GM18870 (cell line): Measurements from ENCODE around the gene C4BPB.
"Not testable (repeated sequence)": the region's sequence is repeated elsewhere in the genome, so short reads cannot be mapped to it uniquely, and the experiment has no call there.

Source experiments
- ATAC-seq: cut with Tn5 transposase; IDR thresholded peaks from one replicate; pipeline ENCODE4 v1.9.1; 2021; ENCODE audit warnings: moderate library complexity; ENCODE audit not compliant: unreplicated experiment

Gene C4BPB

GRCh38 chr1:207088701-207089626, at the start of gene C4BPB:
C4BPB (plus strand) TSS chr1:207088860; CDS start chr1:207089532, 672 bp downstream.
- ATAC-seq = peak; percentile 56

GRCh38 chr1:207039380-207040180, 49.1 kb upstream of the C4BPB start:
- ATAC-seq = no peak

GRCh38 chr1:207040181-207040533, 48.5 kb upstream of the C4BPB start:
- no peak for ATAC-seq

DNA sequence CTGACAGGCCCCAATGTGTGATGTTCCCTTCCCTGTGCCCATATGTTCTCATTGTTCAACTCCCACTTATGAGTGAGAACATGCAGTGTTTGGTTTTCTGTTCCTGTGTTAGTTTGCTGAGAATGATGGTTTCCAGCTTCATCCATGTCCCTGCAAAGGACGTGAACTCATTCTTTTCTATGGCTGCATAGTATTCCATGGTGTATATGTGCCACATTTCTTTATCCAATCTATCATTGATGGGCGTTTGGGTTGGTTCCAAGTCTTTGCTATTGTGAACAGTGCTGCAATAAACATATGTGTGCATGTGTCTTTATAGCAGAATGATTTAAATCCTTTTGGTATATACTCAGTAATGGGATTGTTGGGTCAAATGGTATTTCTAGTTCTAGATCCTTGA, 47.3 kb upstream of the C4BPB start:
- ATAC-seq = not testable (repeated sequence)

- no peak for ATAC-seq
Observed at GRCh38 chr1:207045453-207045852, 43.2 kb upstream of the C4BPB start.

- no peak for ATAC-seq
Observed at GRCh38 chr1:207047505-207047904, 41.2 kb upstream of the C4BPB start.

- no peak for ATAC-seq
Observed at GRCh38 chr1:207048041-207048440, 40.6 kb upstream of the C4BPB start.

- ATAC-seq = no peak
Observed at GRCh38 chr1:207049054-207049453, 39.6 kb upstream of the C4BPB start.

- no peak for ATAC-seq
Observed at GRCh38 chr1:207049514-207049913, 39.1 kb upstream of the C4BPB start.

DNA sequence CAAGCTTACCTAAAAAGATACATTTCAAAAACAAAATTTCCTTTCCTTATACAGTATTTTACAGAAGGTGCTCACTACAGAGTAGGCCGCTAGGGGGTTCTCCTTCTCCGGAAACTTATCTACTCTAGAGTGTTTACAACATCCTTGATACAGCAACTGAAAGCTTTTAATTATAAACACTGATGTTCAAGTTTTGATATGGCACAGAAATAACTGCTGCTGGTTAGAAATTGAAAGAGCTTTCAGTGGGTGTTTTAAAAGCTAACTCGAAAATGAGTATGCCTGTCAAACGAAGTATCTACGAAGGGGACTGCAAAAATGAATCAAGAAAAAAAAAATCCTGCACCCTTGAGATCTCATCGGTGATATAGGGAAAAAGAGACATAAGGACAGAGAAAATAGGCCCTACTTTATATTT, 38.7 kb upstream of the C4BPB start:
- peak; percentile 30 for ATAC-seq

DNA sequence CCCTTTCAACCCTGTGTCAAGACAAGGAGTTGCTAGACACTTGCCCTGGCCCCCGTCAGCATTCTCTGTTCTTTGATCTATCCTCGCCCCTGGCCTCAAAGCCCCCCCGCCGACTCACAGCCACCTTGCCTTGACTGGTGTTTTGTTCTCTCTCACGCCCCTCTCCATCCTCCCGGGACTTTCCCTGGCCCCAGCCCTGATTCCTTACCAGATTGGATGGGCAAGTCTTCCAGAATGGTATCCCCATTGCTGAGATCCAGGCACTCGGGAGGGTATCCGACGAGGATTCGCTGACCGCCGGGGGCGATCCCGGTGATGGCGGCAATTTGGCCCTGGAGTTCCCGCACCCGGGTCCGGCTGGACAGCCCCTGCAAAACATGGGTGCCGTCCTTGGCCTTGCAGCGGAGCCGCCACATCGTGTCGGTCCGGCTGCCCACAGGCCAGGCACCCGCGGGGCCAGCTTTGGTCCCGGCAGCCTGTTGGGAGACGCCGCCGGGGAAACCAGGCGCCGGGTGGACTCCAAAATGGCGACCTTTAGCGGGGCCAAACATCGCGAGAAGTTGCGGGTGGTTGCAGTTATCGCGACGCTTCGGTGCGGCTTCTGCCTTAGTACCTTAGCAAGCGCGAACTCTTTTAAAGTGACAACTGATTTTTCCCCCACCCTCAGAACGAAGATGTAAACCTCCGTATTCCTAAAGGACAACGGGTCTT, 38.0 kb upstream of the C4BPB start:
- no peak for ATAC-seq

- ATAC-seq = no peak
Observed at GRCh38 chr1:207051191-207051943, 37.3 kb upstream of the C4BPB start, which contains the start of gene YOD1. YOD1 (minus strand) TSS chr1:207051208; CDS start chr1:207051030, 178 bp downstream.

- peak; percentile 59 for ATAC-seq
Observed at GRCh38 chr1:207052911-207053769, 35.5 kb upstream of the C4BPB start, which contains the start of gene PFKFB2. PFKFB2 (plus strand) TSS chr1:207053275; CDS start chr1:207054718, 1,443 bp downstream.

- no peak for ATAC-seq
Observed at GRCh38 chr1:207054491-207054890, 34.2 kb upstream of the C4BPB start.

DNA sequence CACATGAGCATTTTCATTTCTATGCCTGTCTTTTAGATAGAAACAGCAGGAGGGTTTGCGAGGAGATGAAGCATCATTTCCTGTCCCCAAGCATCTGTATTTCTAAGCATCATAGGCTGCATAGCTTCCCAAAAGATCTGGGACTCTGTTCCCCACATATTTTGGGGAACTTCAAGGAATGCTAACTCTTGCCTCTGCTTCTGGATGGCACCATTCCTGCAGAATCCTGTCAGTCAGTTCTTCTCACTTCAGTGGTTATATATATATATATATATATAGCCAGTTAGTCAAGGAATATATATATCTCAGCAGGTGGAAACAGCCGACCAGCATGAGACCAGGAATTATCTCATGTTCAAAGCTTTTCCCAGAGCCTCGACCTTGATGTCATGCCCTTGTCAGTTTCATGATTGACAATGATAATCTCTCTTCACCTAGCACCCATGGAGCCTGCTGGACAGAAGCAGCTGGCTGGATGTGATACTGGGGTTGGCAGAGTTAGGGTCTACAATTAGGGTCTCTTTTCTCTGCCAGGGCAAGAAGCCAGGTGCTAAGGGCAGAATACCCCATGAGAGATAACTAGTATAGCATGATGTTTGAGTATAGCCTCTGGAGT, 33.2 kb upstream of the C4BPB start:
- ATAC-seq = no peak

DNA sequence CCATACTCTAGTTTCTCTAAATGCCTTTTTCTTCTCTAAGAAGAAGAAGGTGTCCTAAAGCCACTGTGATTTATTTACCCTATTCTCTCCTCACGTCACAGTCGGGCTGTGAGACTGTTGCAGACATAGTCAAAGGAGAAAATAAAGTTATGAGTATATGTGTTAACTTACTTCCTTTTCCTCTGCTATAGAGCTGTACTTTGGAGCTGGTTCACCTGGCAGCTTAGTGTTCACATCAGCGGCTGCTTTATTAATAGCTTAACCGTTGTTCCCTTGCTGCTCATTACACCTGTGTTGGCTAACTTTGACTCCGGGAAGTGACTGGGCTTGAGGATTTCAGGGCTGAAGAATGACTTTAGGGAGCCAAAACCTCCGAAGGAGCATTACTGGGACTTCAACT, 32.0 kb upstream of the C4BPB start:
- ATAC-seq = no peak

DNA sequence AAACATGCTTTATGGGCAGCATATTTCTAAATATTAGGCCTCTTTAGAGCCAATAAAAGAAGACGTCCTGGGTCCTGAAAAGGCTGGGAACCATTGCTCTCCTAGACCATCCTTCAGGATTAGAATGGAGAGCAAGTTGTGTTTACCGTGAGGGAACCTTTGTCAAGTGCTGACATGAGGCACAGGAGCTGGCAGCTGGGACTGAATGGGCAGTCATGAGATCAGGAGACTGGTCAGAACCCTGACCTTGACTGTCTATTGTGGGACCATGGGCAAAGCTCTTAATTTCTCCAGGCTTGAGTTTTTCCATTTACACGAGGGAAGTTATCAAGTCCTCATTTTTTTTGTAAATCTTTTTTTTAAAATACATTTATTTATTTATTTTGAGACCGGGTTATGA, 30.4 kb upstream of the C4BPB start:
- ATAC-seq = no peak

GRCh38 chr1:207058878-207059867, 29.5 kb upstream of the C4BPB start:
- no peak for ATAC-seq
